ENCODE measurements around the gene KCTD5. TPM values are rescaled to one million over a fixed set of nuclear protein-coding genes. Genes with fewer than 3 reads are reported as not detected.

The KCTD5 gene
- total and polyA plus RNA-seq, 2 experiments from 2014 or later: 19.7 to 31.8 TPM

DNA sequence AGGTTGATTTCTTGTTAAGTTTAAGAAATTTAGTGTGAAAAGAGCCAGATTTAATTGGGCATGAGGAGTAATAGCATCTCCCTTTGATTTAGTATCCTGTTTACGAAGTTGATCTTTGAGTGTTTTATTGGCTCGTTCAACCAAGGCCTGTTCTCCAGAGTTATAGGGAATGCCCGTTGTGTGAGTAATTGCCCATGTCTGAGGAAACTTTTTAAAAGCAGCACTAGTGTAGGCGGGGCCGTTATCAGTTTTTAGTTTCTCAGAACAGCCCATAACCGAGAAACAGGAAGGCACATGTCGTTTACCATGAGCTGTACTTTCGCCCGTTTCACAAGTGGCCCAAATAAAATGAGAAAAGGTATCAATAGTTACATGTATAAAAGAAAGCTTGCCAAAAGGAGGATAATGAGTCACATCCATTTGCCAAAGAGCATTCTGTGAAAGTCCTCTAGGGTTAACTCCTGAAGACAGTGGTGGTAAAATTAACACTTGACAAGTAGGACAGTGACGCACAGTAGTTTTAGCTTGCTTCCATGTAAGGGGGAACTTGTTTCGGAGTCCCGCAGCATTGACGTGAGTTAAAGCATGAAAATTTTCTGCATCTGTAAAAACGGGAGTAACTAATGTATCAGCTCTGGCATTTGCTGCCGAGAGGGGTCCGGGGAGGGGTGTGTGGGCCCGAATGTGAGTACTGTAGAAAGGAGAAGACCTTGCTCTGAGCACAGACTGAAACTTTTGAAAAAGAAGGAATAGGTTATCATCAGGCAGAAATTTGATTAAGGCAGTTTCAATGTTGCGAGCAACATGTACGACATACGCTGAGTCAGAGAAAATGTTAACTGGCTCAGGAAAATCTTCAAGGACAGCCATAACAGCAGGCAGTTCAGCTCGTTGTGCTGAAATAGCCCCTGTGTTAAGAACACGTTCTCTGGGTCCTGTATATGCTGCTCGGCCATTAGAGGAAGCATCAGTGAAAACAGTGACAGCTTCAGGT is 18.5 kb upstream of the KCTD5 start (continued):
- TF ChIP-seq, protein P1, sequence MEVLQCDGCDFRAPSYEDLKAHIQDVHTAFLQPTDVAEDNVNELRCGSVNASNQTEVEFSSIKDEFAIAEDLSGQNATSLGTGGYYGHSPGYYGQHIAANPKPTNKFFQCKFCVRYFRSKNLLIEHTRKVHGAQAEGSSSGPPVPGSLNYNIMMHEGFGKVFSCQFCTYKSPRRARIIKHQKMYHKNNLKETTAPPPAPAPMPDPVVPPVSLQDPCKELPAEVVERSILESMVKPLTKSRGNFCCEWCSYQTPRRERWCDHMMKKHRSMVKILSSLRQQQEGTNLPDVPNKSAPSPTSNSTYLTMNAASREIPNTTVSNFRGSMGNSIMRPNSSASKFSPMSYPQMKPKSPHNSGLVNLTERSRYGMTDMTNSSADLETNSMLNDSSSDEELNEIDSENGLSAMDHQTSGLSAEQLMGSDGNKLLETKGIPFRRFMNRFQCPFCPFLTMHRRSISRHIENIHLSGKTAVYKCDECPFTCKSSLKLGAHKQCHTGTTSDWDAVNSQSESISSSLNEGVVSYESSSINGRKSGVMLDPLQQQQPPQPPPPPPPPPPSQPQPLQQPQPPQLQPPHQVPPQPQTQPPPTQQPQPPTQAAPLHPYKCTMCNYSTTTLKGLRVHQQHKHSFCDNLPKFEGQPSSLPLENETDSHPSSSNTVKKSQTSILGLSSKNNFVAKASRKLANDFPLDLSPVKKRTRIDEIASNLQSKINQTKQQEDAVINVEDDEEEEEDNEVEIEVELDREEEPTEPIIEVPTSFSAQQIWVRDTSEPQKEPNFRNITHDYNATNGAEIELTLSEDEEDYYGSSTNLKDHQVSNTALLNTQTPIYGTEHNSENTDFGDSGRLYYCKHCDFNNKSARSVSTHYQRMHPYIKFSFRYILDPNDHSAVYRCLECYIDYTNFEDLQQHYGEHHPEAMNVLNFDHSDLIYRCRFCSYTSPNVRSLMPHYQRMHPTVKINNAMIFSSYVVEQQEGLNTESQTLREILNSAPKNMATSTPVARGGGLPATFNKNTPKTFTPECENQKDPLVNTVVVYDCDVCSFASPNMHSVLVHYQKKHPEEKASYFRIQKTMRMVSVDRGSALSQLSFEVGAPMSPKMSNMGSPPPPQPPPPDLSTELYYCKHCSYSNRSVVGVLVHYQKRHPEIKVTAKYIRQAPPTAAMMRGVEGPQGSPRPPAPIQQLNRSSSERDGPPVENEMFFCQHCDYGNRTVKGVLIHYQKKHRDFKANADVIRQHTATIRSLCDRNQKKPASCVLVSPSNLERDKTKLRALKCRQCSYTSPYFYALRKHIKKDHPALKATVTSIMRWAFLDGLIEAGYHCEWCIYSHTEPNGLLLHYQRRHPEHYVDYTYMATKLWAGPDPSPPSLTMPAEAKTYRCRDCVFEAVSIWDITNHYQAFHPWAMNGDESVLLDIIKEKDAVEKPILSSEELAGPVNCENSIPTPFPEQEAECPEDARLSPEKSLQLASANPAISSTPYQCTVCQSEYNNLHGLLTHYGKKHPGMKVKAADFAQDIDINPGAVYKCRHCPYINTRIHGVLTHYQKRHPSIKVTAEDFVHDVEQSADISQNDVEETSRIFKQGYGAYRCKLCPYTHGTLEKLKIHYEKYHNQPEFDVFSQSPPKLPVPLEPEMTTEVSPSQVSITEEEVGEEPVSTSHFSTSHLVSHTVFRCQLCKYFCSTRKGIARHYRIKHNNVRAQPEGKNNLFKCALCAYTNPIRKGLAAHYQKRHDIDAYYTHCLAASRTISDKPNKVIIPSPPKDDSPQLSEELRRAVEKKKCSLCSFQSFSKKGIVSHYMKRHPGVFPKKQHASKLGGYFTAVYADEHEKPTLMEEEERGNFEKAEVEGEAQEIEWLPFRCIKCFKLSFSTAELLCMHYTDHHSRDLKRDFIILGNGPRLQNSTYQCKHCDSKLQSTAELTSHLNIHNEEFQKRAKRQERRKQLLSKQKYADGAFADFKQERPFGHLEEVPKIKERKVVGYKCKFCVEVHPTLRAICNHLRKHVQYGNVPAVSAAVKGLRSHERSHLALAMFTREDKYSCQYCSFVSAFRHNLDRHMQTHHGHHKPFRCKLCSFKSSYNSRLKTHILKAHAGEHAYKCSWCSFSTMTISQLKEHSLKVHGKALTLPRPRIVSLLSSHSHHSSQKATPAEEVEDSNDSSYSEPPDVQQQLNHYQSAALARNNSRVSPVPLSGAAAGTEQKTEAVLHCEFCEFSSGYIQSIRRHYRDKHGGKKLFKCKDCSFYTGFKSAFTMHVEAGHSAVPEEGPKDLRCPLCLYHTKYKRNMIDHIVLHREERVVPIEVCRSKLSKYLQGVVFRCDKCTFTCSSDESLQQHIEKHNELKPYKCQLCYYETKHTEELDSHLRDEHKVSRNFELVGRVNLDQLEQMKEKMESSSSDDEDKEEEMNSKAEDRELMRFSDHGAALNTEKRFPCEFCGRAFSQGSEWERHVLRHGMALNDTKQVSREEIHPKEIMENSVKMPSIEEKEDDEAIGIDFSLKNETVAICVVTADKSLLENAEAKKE (CRISPR knock-in tag; IDR thresholded peaks at IDR 0.05): no peak

DNA sequence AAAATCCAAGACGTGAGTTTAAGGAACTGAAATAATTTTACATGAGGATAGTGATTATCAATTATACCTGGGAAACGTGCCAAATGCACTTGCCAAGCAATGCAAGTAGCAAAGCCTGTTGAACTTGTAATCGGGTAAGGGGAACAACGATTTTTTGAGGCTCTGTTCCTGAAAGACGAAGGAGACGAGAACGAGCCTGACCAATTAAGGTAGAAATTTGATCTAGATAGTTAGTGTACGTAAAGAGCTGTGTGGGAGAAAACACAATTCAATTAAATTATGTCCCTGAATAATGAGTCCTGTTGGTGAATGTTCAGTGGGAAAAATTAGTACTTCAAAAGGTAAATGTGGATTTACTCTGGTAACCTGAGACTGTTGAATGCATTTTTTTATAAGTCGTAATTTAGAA is 17.7 kb upstream of the KCTD5 start:
- Mint-ChIP-seq H3K27ac (no peak overlapping the region), H3K9me3 (peaks cover 5% of the 10 kb centered on the region; the same call in 2 of the 3 replicates), H3K36me3 (ENCODE audit: low read depth) (no peaks in the 10 kb centered on the region; the same call in 2 of the 3 replicates), H3K4me1 (peaks cover 5% of the 10 kb centered on the region), H3K27me3 (ENCODE audit: insufficient read depth, low read depth, poor library complexity) (peaks cover 3% of the 10 kb centered on the region), H3K4me3 (no peak overlapping the region)
- Histone ChIP-seq H3K4me2 (no peak overlapping the region), H2AFZ (no peak overlapping the region), H3K27me3 (ENCODE audit: insufficient read depth) (no peaks in the 10 kb centered on the region), H3F3A (replicated peaks; ENCODE audit: low read depth) (no peaks in the 10 kb centered on the region), H3K36me3 (ENCODE audit: insufficient read depth) (no peaks in the 10 kb centered on the region), H3K4me3 (no peak overlapping the region), H3K9me2 (ENCODE audit: insufficient read depth) (no peaks in the 10 kb centered on the region), H4K20me1 (replicated peaks; ENCODE audit: insufficient read depth) (no peaks in the 10 kb centered on the region), H3K27ac (ENCODE audit: low read depth) (no peak overlapping the region), H3K79me2 (replicated peaks; ENCODE audit: insufficient read depth) (no peaks in the 10 kb centered on the region), H3K4me1 (ENCODE audit: insufficient read depth) (no peaks in the 10 kb centered on the region)
- ATAC-seq: no peak
- DNase-seq (ENCODE audit: low spot score): no peak
- TF ChIP-seq NANOG (IDR thresholded peaks at IDR 0.05; ENCODE audit: borderline replicate concordance): no peak
- TF ChIP-seq ZNF114 (CRISPR knock-in tag; IDR thresholded peaks at IDR 0.05): no peak
- no peak for TF ChIP-seq EZH2 (IDR thresholded peaks at IDR 0.05; ENCODE audit: low read depth, unreplicated experiment)
- TF ChIP-seq EZH2phosphoT487 (IDR thresholded peaks at IDR 0.05; ENCODE audit: unreplicated experiment): no peak
- TF ChIP-seq JUNB (IDR thresholded peaks at IDR 0.05; ENCODE audit: unreplicated experiment): no peak
- TF ChIP-seq, protein P1 (CRISPR knock-in tag; IDR thresholded peaks at IDR 0.05): no peak
- TF ChIP-seq, protein P2, sequence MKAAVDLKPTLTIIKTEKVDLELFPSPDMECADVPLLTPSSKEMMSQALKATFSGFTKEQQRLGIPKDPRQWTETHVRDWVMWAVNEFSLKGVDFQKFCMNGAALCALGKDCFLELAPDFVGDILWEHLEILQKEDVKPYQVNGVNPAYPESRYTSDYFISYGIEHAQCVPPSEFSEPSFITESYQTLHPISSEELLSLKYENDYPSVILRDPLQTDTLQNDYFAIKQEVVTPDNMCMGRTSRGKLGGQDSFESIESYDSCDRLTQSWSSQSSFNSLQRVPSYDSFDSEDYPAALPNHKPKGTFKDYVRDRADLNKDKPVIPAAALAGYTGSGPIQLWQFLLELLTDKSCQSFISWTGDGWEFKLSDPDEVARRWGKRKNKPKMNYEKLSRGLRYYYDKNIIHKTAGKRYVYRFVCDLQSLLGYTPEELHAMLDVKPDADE (IDR thresholded peaks at IDR 0.05): no peak

Data from GM23338 (cell line).